ENCODE data around the gene GNAO1. TPM values are rescaled to one million over a fixed set of nuclear protein-coding genes. Genes with fewer than 3 reads are reported as not detected.

The GNAO1 gene
- total RNA-seq, 1 experiment from 2014 or later: not detected

DNA sequence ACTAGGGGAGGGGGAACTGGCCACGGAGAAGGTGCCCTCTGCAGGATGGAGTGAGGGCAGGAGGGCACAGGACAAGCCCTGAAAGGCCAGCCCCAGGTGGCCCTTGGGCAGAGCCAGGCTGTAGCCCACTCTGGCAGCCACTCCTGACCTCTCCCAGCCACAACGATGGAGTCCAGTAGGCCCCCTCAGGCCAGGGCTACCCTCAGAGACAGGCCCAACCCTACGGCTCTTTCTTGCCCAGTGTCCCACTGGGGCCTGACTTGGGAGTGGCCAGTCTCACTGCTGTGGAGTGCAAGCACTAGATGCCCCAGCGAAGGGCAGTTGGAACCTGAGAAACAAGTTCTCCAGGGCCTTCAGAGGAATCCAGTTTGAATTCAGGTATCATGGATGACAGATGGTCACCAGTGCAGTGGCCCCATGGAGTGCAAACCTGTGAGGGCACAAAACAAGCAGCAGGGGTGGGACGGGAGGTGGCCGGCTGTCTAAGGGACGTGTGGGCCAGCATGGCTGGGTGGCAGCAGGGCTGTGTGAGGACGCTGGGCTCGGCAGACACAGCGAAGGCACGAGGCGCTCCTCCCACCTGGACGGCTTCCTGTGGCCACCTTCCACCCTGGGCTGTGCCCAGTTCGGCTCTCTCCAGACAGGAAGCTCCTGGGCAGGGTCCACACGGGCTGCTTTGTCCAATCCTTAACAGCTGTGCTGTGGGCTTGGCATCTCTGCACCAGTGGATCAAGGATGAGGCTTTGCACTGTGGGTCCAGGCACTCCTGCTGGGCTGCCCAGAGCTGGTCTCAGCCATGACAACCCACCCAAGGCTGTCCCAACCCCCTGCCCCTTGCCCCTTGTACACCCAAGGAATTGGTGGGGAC is 162.0 kb downstream of the GNAO1 start:
- no TSS peak for BruUV-seq (replicated peaks)
- ATAC-seq (no peak), DNase-seq (no peak)
- H2AFZ ChIP-seq (ENCODE audit: low read length): no peak overlapping the region
- ChIA-PET CTCF (no interaction called here), POLR2A (ENCODE audit: unreplicated experiment) (no interaction called here)
- H3K9me3 ChIP-seq (ENCODE audit: low read length): no peaks in the 10 kb centered on the region
- H3K4me3 ChIP-seq (ENCODE audit: low read length): no peak overlapping the region
- no peaks in the 10 kb centered on the region for H4K20me1 ChIP-seq (ENCODE audit: low read length)
- no peak overlapping the region for H3K4me2 ChIP-seq (ENCODE audit: low read length)
- peaks cover 9% of the 10 kb centered on the region for H3K4me1 ChIP-seq (ENCODE audit: insufficient read depth, low read length)
- no peaks in the 10 kb centered on the region for H3K36me3 ChIP-seq (ENCODE audit: low read depth, low read length)
- no peaks in the 10 kb centered on the region for H3F3A ChIP-seq (ENCODE audit: low read length, unreplicated experiment)
- no peaks in the 10 kb centered on the region for H3K27me3 ChIP-seq (ENCODE audit: low read length)
- no peaks in the 10 kb centered on the region for H3K9me2 ChIP-seq (replicated peaks; ENCODE audit: low read length)
- TF ChIP-seq EZH2phosphoT487 (IDR thresholded peaks at IDR 0.05; ENCODE audit: borderline replicate concordance, low read length) (no peak), EZH2 (IDR thresholded peaks at IDR 0.05; ENCODE audit: low read length, unreplicated experiment) (no peak)
- TF ChIP-seq, protein P1, sequence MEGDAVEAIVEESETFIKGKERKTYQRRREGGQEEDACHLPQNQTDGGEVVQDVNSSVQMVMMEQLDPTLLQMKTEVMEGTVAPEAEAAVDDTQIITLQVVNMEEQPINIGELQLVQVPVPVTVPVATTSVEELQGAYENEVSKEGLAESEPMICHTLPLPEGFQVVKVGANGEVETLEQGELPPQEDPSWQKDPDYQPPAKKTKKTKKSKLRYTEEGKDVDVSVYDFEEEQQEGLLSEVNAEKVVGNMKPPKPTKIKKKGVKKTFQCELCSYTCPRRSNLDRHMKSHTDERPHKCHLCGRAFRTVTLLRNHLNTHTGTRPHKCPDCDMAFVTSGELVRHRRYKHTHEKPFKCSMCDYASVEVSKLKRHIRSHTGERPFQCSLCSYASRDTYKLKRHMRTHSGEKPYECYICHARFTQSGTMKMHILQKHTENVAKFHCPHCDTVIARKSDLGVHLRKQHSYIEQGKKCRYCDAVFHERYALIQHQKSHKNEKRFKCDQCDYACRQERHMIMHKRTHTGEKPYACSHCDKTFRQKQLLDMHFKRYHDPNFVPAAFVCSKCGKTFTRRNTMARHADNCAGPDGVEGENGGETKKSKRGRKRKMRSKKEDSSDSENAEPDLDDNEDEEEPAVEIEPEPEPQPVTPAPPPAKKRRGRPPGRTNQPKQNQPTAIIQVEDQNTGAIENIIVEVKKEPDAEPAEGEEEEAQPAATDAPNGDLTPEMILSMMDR (conservative IDR thresholded peaks at IDR 0.05; ENCODE audit: low read depth, low read length): no peak
- no peaks in the 10 kb centered on the region for H3K79me2 ChIP-seq (ENCODE audit: low read length)
- no peak overlapping the region for H3K9ac ChIP-seq (ENCODE audit: low read length)
- no peak overlapping the region for H3K27ac ChIP-seq (ENCODE audit: low read length)
- intact Hi-C loops (cut with micrococcal nuclease): no loop called here

DNA sequence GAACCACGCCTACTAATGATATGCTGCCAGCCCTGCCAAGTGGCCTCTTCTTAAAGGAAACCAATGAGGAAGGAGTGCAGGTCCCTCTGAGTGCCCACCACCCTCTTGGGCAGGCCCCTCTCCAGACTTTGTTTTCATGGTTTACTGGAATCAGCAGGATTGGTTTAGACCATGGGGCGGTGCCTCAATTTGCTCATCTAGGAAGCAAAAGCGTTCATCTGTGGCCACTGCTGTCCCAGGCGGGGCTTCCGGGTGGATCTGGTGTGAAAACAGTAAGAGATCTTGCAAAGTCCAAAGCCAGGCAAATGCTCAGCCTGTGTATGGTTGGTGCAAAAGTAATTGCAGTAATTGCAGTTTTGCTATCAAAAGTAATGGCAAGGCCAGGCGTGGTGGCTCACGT is 162.7 kb downstream of the GNAO1 start:
- intact Hi-C loops (cut with micrococcal nuclease): no loop called here
- no peak overlapping the region for H3K4me2 ChIP-seq (ENCODE audit: low read length)

More for the DNA sequence above, 162.7 kb downstream of the GNAO1 start:
- Histone ChIP-seq H3K36me3 (ENCODE audit: low read depth, low read length) (no peaks in the 10 kb centered on the region), H3K79me2 (ENCODE audit: low read length) (no peaks in the 10 kb centered on the region), H3K4me1 (ENCODE audit: insufficient read depth, low read length) (peaks cover 9% of the 10 kb centered on the region), H3K4me3 (ENCODE audit: low read length) (no peak overlapping the region), H3K9me2 (replicated peaks; ENCODE audit: low read length) (no peaks in the 10 kb centered on the region), H3F3A (ENCODE audit: low read length, unreplicated experiment) (no peaks in the 10 kb centered on the region), H2AFZ (ENCODE audit: low read length) (no peak overlapping the region), H3K27me3 (ENCODE audit: low read length) (no peaks in the 10 kb centered on the region), H3K27ac (ENCODE audit: low read length) (no peak overlapping the region), H3K9me3 (ENCODE audit: low read length) (no peaks in the 10 kb centered on the region), H4K20me1 (ENCODE audit: low read length) (no peaks in the 10 kb centered on the region), H3K9ac (ENCODE audit: low read length) (no peak overlapping the region)
- no peak for TF ChIP-seq EZH2 (IDR thresholded peaks at IDR 0.05; ENCODE audit: low read length, unreplicated experiment)
- no peak for TF ChIP-seq EZH2phosphoT487 (IDR thresholded peaks at IDR 0.05; ENCODE audit: borderline replicate concordance, low read length)
- TF ChIP-seq, protein P1 (conservative IDR thresholded peaks at IDR 0.05; ENCODE audit: low read depth, low read length): no peak
- POLR2A ChIA-PET (ENCODE audit: unreplicated experiment): no interaction called here
- no peak for ATAC-seq
- no TSS peak for BruUV-seq (replicated peaks)
- no peak for DNase-seq
- CTCF ChIA-PET: no interaction called here

Data from PC-3 (cell line).